Neural cell (in vitro differentiated cells): ENCODE measurements around the gene POLRMT. TPM values are rescaled to one million over a fixed set of nuclear protein-coding genes. Genes with fewer than 3 reads are reported as not detected.

Experiments used
- H2AFZ ChIP-seq: fragments of 200-600, 300-800 bp; sonication (generic), shearing (Covaris generic); 2 replicates; pipeline ENCODE4 v1.6.0; 2014; ENCODE audit warnings: low read depth, mild to moderate bottlenecking, antibody characterized with exemption, low read length, moderate library complexity
- H3F3A ChIP-seq: fragments of 200-600 bp; shearing (Covaris generic); 2 replicates; pipeline ENCODE4 v1.6.1; 2016; ENCODE audit warnings: mild to moderate bottlenecking, moderate library complexity, mixed read lengths, antibody characterized with exemption, low read length; ENCODE audit not compliant: insufficient read depth, poor library complexity, severe bottlenecking
- H3K27ac ChIP-seq: fragments of 200-600, 300-800 bp; sonication (generic), shearing (Covaris generic); 2 replicates; pipeline ENCODE4 v1.5.1; 2014; ENCODE audit warnings: mild to moderate bottlenecking, low read length, moderate library complexity
- H3K27me3 ChIP-seq: fragments of 300-800, 200-600 bp; sonication (generic), shearing (Covaris generic); 2 replicates; pipeline ENCODE4 v1.6.0; 2014; ENCODE audit warnings: mild to moderate bottlenecking, low read depth, low read length, moderate library complexity; ENCODE audit not compliant: insufficient read depth
- H3K36me3 ChIP-seq: fragments of 300-800, 200-600 bp; sonication (generic), shearing (Covaris generic); 2 replicates; pipeline ENCODE4 v1.5.1; 2014; ENCODE audit warnings: mild to moderate bottlenecking, antibody characterized with exemption, low read length, moderate library complexity; ENCODE audit not compliant: insufficient read depth
- H3K4me2 ChIP-seq: fragments of 300-800, 200-600 bp; sonication (generic), shearing (Covaris generic); 2 replicates; pipeline ENCODE4 v1.6.0; 2014; ENCODE audit warnings: mild to moderate bottlenecking, low read length
- H3K4me3 ChIP-seq: fragments of 300-800, 200-600 bp; sonication (generic), shearing (Covaris generic); 2 replicates; pipeline ENCODE4 v1.5.1; 2014; ENCODE audit warnings: mild to moderate bottlenecking, low read length, moderate library complexity
- H3K79me2 ChIP-seq: fragments of 200-600 bp; shearing (Covaris generic); replicated peaks from 2 replicates; pipeline ENCODE4 v1.6.0; 2014; ENCODE audit warnings: mild to moderate bottlenecking, low read length, moderate library complexity; ENCODE audit not compliant: insufficient read depth
- H3K9ac ChIP-seq: fragments of 300-800, 200-600 bp; sonication (generic), shearing (Covaris generic); 2 replicates; pipeline ENCODE4 v1.6.1; 2016; ENCODE audit warnings: mild to moderate bottlenecking, low read length, mixed read lengths
- H3K9me2 ChIP-seq: fragments of 200-600 bp; shearing (Covaris generic); 2 replicates; pipeline ENCODE4 v1.6.1; 2016; ENCODE audit warnings: mild to moderate bottlenecking, low read length, mixed read lengths; ENCODE audit not compliant: insufficient read depth
- H3K9me3 ChIP-seq: fragments of 200-600, 300-800 bp; sonication (generic), shearing (Covaris generic); 2 replicates; pipeline ENCODE4 v1.6.1; 2016; ENCODE audit warnings: mild to moderate bottlenecking, mixed run types, low read length, moderate library complexity, mixed read lengths
- H4K20me1 ChIP-seq: fragments of 200-600 bp; shearing (Covaris generic); 2 replicates; pipeline ENCODE4 v1.6.1; 2016; ENCODE audit warnings: mild to moderate bottlenecking, mixed run types; ENCODE audit not compliant: insufficient read depth
- CTCF ChIP-seq: fragments of 450-650 bp; IDR thresholded peaks from 2 replicates; pipeline ENCODE4 v1.5.1; 2014; ENCODE audit warnings: antibody characterized with exemption, mild to moderate bottlenecking, moderate library complexity; ENCODE audit not compliant: poor library complexity, severe bottlenecking
- EP300 ChIP-seq: fragments of 450-650 bp; conservative IDR thresholded peaks from 2 replicates; pipeline ENCODE4 v1.6.1; 2014; ENCODE audit warnings: antibody characterized with exemption, mild to moderate bottlenecking, moderate library complexity; ENCODE audit not compliant: poor library complexity, severe bottlenecking
- EZH2 ChIP-seq: fragments of 200-600, 300-800 bp; shearing (Covaris generic), sonication (generic); IDR thresholded peaks from 2 replicates; pipeline ENCODE4 v1.6.1; 2014; ENCODE audit warnings: antibody characterized with exemption, low read length, borderline replicate concordance, mild to moderate bottlenecking; ENCODE audit not compliant: insufficient read depth, poor library complexity, severe bottlenecking
- MXI1 ChIP-seq: fragments of 450-650 bp; conservative IDR thresholded peaks from 2 replicates; pipeline ENCODE4 v1.6.1; 2014; ENCODE audit warnings: antibody characterized with exemption, mild to moderate bottlenecking; ENCODE audit not compliant: poor library complexity, severe bottlenecking
- POLR2AphosphoS5 ChIP-seq: IDR thresholded peaks from 2 replicates; pipeline ENCODE4 v1.6.1; 2012
- RAD21 ChIP-seq: fragments of 450-650 bp; conservative IDR thresholded peaks from 2 replicates; pipeline ENCODE4 v1.6.1; 2014; ENCODE audit warnings: antibody characterized with exemption, mild to moderate bottlenecking, moderate library complexity
- REST ChIP-seq: IDR thresholded peaks from 2 replicates; pipeline ENCODE4 v1.6.1; 2012; ENCODE audit warnings: borderline replicate concordance
- SMC3 ChIP-seq: fragments of 450-650 bp; conservative IDR thresholded peaks from 2 replicates; pipeline ENCODE4 v1.6.1; 2014; ENCODE audit warnings: antibody characterized with exemption, mild to moderate bottlenecking, moderate library complexity; ENCODE audit not compliant: poor library complexity
- TAF1 ChIP-seq: IDR thresholded peaks from 2 replicates; pipeline ENCODE4 v1.6.1; 2012; ENCODE audit warnings: low read depth
- polyA plus RNA-seq: library from polyadenylated mRNA; depleted of rRNA; stranded (reverse); fragments of >200 nt; gene quantifications from 2 replicates; pipeline ENCODE4 v1.2.3, GENCODE V29; 2014

Gene POLRMT
- polyA plus RNA-seq, 1 donor from 2014 or later = 28.3 TPM

GRCh38 chr19:655691-656090, 22.4 kb upstream of the POLRMT start:
- H3K9ac ChIP-seq = no peak overlapping the region
- no peaks in the 10 kb centered on the region for H3K9me2 ChIP-seq
- no peak overlapping the region for H3K4me2 ChIP-seq
- H3K27me3 ChIP-seq = no peaks in the 10 kb centered on the region
- no peak overlapping the region for H3K4me3 ChIP-seq
- peaks cover under 1% of the 10 kb centered on the region for H4K20me1 ChIP-seq
- no peak overlapping the region for H3K27ac ChIP-seq
- H3F3A ChIP-seq = no peaks in the 10 kb centered on the region
- TF ChIP-seq REST (no peak), TAF1 (no peak), MXI1 (no peak), POLR2AphosphoS5 (no peak), SMC3 (no peak), EP300 (no peak), RAD21 (no peak), CTCF (no peak), EZH2 (no peak)
- no peak overlapping the region for H2AFZ ChIP-seq
- H3K36me3 ChIP-seq = no peaks in the 10 kb centered on the region
- peaks cover 48% of the 10 kb centered on the region for H3K79me2 ChIP-seq
- no peaks in the 10 kb centered on the region for H3K9me3 ChIP-seq

- H3K36me3 ChIP-seq = no peaks in the 10 kb centered on the region
- no peaks in the 10 kb centered on the region for H3K27me3 ChIP-seq
- no peaks in the 10 kb centered on the region for H3K9me2 ChIP-seq
- no peak overlapping the region for H3K9ac ChIP-seq
- H4K20me1 ChIP-seq = no peaks in the 10 kb centered on the region
- H3K4me3 ChIP-seq = no peak overlapping the region
- H3K79me2 ChIP-seq = peaks cover 32% of the 10 kb centered on the region
- H3F3A ChIP-seq = no peaks in the 10 kb centered on the region
- no peaks in the 10 kb centered on the region for H3K9me3 ChIP-seq
- H3K4me2 ChIP-seq = no peak overlapping the region
- H2AFZ ChIP-seq = no peak overlapping the region
- TF ChIP-seq EP300 (no peak), EZH2 (no peak), SMC3 (no peak), TAF1 (no peak), MXI1 (no peak), POLR2AphosphoS5 (no peak), REST (no peak), CTCF (no peak), RAD21 (no peak)
- H3K27ac ChIP-seq = no peak overlapping the region
Observed at GRCh38 chr19:653425-653824, 20.1 kb upstream of the POLRMT start.
